Inflammatory macrophage treated with lipopolysaccharide for 4 hours (primary cell): ENCODE data around the gene FGF12.
A peak's percentile ranks its signal among the peaks of the same experiment; 100 is the strongest.

Experiments
- DNase-seq: peaks from one replicate; pipeline ENCODE4 v3.0.0-alpha.2; 2020

Gene FGF12

DNA sequence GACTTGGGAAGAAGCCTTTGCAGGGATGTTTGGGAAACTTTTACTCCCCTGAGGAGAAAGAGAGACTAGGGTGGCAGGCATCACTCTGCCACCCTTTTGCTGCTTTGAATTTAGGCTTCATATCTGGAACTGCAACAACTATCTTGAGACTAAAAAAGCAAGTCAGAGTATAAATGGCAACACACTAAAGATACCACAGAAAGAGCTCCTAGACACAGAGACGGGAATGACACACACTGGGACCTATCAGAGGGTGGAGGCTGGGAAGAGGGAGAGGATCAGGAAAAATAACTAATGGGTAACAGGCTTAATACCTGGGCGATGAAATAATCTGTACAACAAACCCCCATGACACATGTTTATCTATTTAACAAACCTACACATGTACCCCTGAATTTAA lies 237.8 kb downstream of the FGF12 start:
- no peak for DNase-seq

DNA sequence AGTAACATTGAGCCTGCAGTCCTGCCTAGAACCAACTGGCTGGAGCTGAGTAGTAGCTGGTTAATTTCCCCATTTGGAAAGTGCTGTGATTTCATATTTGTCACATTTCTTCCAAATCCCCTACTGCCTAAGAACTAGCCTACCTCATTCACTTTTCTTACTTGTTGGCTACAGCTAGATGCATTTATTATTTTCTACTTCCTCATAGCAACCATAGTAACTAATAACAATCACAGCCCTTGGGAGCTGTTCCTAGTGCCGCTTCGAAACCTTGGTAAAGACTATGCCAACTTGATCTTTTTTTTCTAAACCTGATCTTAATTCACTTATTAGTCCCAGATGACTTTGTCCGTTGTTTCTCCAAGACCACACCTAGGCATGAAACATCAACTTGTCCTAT lies 240.3 kb downstream of the FGF12 start:
- DNase-seq = no peak

DNA sequence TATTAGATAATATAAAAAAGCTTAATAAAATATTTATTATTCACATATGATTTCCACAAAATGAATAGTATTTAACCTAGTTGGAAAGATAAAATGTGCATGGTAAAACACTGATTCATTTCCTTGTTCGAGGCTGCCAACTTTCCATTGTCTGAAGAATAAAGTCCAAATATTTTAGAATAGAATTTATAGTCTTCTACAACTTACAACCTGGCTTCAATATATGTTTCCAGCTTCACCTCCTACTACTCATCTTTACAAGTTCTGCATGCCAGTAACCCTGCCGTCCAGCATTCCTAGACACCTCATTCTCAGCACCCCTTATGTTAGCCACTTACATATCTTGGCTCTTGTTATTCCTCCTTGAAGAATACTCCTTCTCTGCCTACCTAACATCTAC lies 244.5 kb downstream of the FGF12 start:
- DNase-seq = no peak

DNA sequence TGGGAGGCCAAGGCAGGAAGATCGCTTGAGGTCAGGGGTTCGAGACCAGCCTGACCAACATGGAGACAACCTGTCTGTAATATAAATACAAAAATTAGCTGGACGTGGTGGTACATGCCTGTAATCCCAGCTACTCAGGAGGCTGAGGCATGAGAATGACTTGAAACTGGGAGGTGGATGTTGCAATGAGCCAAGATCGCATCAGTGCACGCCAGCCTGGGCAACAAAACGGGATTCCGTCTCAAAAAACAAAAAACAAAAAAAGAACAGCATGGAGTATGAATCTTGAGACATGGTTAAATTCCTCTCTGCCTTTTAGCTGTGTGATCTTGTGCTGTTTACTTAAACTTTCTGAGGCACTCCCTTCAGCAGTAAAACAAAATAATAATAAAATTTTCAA lies 244.9 kb downstream of the FGF12 start:
- DNase-seq = no peak

DNA sequence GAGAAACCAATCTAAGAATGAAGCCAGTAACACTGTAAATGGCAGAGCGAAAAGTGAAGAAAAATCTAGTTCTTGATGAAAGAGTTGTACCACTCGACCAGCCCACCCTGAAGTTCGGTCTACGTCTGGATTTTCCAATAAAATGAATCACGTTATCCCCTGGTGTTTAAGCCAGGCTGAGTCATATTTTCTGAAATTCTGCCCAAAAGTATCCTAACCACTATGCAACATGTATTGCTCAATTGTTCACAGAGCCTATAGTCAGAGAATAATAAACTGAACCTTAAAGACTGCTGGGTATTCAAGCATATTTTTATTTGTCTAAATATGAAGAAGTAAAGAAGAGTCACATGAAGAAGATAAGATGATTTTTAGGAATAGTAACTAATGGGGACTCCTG lies 245.7 kb downstream of the FGF12 start:
- DNase-seq = no peak

DNA sequence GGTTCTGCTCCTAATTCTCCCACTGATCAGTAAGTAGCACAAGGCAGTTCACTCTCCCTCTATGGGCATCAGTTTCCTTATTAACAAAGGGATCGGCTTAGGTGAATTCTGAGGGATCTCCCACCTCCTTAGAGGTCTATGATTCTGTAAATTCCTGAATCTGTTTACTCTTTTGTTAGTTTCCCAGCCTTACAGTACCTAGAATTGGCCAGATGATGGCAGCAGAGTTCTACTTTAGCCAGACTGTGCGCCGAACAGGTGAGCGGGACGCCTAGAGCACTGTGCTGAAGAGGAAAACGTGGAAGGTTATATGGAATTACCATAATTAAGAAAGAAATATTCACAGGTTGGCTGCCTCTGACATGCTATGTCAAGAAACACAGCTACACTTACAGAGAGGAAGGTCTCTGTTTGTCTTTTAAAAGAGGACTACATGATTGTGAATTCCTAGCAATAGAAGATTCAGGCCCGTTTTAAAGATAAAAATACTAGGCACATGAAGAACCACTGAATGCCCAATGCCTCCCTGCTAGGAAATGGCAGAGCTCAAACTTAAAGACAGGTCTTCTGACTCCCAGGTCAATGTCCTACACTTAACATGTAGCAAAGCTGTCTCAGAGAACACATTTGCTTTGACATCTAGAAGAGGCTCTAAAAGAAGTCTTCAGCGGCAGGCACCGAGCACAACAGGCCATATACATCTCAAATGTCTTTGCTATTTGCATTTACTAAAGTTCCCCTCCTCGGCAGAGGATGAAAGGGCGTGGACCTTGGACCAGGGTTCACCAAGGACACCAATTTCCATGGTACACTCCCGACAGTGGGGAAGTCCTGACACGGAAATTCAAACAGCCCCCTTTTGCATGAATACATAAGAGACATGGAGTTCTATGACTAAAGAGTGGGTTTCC lies 259.9 kb downstream of the FGF12 start:
- DNase-seq = peak; percentile 21

DNA sequence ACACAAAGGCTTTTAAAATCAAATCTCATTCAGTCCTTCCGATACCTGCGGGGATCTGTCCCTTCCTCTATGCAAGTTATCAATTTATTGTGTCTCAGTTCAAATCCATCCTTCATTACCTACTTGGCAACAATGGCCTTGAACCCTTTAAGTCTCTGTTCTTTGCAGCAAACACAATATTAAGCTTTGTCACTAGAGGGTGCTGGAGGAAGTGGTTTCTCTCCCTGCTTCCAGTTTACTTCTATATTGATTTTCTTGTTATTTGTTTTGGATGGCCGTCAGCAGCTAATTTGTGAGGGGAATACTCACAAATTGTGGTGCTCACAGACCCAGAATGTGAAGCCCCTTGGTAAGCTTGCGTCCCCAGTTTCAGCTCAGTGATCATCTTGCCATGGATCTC lies 278.3 kb downstream of the FGF12 start:
- no peak for DNase-seq

DNA sequence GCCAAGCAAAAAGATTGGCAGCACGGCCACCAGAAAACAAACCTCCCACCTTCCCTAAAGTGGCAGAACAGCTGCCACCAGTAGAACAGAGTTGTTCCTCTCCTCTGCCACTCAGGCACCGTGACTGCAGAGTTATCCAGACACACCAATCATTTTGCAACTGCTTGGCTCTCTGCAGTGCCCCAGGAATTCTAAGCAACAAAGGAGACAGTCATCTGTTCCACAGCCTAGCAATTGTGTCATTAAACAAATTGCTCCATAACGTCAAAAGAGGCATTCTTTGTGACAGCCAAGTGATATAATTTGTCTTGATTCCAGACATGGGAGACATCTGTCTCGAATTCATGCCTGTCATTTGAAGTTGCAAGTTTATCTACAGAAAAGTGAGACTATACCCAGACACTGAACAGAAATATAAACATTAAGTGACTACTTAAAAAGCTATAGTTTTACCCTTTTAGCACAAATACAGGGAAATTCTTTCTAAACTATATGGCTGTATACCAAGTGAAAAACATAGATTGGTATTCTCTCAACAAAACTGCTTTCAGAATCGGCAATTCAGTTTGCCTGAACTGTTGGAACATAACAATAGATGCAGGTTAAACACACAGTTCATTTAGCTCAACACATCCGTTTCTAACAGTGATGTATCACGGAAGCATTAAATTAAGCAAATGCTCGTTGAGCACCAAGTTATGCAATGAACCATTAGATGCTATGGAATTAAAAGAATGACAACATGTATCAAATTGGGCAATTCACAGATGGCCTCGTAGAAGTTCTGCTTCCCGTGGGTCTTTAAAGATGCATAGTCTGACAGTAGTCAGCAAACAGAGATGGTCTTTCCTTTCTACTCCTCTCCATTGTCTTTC lies 281.3 kb downstream of the FGF12 start:
- DNase-seq = no peak

DNA sequence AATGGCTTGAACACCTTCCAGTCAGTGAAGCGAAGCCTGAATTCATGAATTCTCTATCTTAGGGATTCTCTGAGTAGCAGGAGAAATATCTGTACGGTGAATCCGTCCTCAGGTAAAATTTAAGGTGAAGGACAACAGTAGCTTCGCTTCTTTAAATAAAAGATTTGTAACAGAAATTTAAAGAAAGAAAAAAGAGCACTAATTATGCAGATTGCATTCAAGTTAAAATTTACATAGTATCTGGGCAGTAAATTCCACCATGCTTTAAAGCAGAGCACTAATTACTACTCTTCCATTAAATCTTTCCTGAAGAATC lies 282.6 kb downstream of the FGF12 start:
- DNase-seq = no peak

DNA sequence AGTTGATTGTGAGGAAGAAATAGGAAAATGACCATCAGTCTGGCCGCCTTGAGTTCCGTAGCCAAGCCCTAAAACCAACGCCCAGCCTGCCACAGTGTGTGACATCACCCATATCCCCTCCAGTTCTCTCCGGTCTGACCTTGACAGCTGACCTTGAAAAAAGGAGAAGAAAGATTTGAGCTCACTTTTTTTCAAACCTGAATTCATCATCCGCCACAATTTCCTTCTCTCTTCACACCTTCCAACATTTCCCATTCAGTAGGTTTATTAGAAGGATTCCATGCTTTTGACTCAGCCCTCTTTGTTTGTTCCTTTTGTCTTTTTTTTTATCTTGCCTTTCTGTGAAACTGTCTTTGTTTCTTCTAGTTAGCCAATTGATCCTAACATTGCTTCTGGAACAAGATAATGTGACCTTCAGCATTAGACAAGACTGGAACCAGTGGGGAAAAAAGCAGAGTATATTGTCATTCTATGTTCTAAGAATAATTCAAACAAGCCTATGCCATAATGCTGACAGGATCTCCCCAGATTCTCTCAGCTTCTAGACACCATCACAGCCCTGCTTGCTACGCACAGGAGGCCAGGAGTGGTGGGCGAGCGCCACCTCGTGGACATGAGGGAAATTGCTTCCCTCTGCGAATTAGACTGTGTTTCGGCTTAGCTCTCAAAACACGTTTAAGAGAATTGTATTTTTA lies 283.1 kb downstream of the FGF12 start:
- peak; percentile 52 for DNase-seq

DNA sequence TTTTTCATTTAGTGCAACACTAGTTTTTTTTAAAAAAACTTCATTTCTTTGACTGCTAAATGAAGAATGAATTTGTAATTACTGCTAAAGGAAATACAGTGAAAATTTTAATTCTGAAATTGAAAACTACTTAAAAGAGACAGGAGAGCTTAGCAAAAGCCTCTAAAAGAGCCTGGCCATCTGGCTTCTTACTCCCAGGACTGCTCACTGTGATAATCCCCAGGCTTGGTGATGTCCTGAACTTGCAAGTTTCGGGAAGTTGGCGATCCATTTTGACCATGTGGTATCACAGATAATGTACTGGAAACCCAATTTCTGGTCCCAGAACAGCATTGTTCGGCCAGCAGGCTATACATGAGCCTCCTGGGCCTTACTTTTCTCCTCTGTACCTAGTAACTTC lies 292.1 kb downstream of the FGF12 start:
- DNase-seq = no peak

DNA sequence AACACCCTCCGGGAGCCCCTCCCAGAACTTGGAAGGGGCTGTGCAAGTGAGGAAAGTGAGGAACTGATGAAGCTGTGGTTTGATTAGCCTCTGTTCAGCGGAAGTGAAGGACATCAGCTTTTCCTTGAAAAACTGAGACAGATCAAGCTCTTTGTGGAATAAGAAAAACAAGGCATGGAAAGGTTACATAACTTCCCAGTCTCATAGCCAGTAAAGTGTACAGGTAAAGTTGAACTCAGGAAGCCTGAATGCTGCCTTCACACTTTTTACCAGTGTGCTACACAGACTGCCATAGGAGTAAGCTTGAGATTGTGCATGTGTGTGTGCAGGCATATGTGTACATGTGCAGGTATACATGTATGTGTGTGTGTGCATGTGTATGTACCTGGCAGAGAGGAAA lies 293.2 kb downstream of the FGF12 start:
- no peak for DNase-seq

DNA sequence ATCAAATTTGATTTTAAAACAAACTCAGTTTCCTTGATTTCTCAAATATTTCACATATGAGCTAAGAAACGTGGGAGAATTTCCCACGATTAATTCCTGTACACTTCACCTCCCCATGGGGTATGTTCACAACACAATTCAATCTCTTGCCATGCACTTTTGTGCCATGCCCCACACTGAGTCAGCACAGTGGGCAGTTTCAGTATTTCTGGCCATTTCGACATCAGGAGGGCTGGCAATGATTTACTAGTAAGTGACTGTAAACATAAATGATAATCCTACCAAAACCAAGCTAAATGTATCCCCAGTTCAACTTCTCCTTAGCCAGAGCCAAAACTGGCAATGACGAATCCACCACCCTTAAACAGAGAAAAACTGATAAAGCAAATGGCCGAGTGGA lies 293.6 kb downstream of the FGF12 start:
- no peak for DNase-seq

DNA sequence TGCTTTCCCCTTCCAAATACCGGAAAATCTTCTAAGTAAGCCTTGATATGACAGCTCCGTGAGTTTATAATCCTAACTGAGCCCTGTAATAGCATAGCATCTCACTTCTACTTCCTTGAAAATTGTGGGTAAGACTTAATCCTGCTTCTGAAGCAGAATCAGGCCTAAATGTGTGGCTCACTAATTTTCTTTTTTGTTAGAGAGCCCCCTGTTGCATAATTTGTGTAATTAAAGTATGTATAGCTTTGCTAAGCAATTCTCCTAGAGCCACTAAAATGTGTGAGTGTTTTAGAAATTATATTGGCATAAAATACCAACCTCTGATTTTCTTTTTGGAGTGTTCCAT lies 304.4 kb downstream of the FGF12 start:
- DNase-seq = peak; percentile 11

DNA sequence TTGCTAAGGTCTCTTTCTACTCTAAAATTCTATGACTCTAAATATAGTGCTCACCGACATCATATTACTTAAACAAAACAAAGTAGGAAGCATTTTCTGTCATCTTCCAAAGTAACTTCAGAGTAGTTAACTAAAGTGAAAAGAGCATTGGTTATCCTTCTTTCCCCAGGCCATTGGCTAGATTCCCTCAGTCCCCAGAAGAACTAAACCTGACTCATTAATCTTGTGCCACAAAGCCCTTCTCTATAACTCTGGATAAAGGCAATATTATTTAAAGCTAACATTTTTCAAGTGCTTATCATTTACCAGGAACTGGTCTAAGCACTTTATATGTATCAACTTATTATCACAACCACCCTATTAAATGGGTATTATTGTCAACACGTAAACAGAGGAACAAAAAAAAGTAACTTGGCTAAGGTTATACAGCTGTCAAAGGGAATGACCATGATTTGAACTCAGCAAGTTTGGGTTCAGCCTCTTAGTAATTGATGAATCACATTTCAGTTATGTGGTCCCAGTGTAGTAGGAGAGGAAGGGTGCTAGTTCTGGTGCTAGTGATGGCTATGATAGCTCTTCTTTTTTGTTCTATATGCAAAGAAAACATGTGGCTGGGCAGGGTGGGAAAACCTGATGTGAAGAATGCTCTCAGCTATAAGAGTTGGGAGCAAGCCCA lies 304.9 kb downstream of the FGF12 start:
- DNase-seq = no peak

DNA sequence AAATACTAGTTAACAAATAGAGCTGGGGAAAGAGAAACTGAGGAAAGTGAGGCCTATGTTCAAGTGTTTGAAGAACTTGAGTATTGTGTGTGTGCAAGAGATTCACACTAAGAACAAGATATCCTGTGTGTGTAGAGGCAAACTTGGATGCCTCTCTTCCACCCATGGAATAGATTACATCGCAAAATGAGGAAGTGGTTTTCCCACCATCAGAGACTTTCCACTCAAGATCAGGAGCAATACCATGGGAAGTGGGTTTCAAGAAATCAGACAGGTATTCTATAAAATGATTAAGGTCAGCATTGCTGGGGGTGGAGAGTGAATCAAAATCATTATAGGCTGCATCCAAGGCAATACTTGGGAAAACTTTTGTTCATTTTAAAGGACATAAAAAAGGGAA lies 308.0 kb downstream of the FGF12 start:
- no peak for DNase-seq

DNA sequence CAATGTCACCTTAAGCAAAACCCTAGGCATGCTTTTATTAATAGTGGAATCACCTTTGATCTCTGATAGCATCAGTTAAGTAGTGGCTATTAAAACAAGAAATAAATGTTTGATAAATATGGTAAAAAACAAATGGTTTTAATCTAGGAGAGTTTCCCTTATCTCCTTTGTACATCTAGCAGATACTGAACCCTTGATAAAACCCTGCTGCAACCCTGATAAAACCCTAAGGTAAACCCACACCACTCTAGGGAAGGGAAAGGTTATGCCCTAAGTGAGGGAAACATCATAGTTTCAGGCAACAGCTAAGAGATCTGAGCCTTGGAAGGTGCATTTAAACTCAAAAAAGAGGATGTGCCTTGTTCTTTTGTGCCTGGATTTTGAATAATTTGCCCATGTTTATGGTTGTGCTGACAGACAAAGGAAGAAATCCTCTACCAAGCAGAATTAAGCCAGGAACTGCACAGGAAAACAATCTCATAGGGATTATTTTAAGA lies 309.7 kb downstream of the FGF12 start:
- DNase-seq = no peak

DNA sequence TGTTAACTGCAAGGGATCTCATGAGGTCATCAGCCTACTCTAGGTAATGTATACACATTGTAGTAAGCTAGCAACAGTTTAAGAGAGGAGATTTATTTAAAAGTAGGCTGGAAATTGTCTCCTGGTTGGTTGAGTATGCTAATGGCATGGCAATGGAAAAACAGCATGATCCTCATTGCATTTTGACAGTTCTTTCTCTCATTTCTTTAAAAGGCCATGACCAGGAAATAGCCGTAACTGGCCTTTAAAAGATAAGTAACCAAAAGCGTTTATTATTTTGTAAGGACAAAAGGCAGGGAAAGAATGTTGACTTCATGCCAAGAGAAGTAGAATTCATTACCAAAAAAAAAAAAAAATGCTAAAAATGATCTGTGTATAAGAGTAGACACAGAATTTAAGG lies 310.3 kb downstream of the FGF12 start:
- no peak for DNase-seq

DNA sequence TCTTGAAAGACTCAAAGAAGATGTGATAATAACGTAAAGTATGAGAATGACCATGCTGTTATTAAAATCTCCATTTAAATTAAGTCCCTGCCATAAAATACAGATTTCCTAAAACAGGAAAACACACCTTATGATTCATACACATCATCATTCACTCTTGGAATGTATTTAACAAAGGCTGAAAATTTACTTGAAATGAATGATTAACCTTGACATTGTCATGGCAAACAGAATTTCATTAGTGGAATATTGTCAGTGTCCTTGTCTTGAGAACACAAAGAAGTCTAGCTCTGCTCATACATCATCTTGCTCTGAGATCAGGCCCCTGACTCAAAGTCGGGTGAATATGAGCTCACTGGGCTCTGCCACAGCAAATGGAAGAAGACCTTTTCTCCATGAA lies 313.9 kb downstream of the FGF12 start:
- no peak for DNase-seq

DNA sequence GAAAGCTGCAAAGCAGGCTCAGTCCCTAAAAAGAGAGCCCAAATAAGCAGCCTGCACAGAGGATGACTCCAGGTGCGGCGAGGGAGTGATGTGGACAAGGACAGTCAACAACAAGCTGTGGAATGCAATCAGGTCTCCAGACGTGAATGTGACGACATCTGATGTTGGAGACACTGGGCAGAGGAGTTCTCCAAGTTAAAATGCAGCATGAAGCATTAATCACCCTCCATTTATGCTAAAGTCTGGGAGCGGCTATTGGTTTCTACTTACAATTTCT lies 316.7 kb downstream of the FGF12 start:
- no peak for DNase-seq

DNA sequence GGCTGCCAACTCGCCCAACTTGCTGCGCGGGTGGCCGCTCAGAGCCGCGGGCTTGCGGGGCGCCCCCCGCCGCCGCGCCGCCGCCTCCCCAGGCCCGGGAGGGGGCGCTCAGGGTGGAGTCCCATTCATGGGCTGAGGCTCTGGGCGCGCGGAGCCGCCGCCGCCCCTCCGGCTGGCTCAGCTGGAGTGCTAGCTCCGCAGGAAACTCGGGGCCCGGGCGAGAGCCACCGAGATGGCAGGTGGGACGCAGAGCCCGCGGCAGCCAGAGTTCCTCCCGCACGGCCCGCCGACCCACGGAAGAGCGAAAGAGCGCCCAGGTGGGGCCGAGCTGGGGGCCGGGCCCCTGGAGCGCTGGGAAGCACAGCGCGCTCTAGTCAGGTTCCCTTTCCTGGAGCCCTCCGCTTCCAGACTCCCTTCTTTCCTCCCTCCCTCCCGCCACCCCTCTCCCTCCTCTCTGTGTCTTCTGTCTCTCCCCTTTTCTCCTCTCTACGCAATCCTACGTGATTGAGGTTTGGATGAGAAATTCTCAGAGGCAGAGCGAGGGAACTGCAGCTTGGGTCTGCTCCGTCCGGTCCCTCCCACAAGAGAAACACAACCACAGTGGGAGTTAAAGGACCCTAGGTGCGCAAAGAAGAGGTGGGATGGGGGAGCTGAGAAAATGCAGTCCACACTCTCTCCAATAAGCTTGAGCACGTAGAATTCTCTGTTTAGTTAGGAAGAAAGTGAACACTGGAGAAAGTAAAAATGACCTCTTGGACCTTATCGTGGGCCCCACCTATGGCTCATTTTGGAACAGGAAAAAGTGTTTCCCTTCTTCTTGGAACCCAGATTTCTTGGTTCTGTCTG lies 317.3 kb downstream of the FGF12 start:
- DNase-seq = no peak

DNA sequence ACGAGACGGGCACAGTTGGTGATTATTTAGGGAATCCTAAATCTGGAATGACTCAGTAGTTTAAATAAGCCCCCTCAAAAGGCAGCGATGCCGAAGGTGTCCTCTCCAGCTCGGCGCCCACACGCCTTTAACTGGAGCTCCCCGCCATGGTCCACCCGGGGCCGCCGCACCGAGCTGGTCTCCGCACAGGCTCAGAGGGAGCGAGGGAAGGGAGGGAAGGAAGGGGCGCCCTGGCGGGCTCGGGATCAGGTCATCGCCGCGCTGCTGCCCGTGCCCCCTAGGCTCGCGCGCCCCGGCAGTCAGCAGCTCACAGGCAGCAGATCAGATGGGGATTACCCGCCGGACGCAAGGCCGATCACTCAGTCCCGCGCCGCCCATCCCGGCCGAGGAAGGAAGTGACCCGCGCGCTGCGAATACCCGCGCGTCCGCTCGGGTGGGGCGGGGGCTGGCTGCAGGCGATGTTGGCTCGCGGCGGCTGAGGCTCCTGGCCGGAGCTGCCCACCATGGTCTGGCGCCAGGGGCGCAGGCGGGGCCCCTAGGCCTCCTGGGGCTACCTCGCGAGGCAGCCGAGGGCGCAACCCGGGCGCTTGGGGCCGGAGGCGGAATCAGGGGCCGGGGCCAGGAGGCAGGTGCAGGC lies 318.0 kb downstream of the FGF12 start:
- DNase-seq = peak; percentile 8
